Measurements from ENCODE around the gene NDUFB8. TPM values are rescaled to one million over a fixed set of nuclear protein-coding genes. Genes with fewer than 3 reads are reported as not detected.

NDUFB8 gene
- total and polyA plus RNA-seq, 4 experiments from 2014 or later: 141 to 613 (median 318) TPM

- CTCF ChIA-PET (ENCODE audit: partially characterized antibody): interaction anchor here (0.7 to 5.3 kb wide), 4 partner anchors 11 to 348 kb away, joined by 3 to 34 read pairs (median 25); no protein-coding TSS in a partner anchor
- Histone ChIP-seq H3K27me3 (ENCODE audit: insufficient read depth, low read length) (no peaks in the 10 kb centered on the region), H3K27ac (ENCODE audit: low read depth, low read length) (peak overlapping the region; percentile 90), H3K4me1 (ENCODE audit: insufficient read depth, low read length) (peaks cover 33% of the 10 kb centered on the region), H3K4me3 (ENCODE audit: low read length in 2 of 2) (peak overlapping the region; percentile 87 to 100), H3K36me3 (ENCODE audit: insufficient read depth, low read length) (peaks cover 29% of the 10 kb centered on the region), H3K9me3 (ENCODE audit: control insufficient read depth in 1 of 2, low read length in 2 of 2) (no peaks in the 10 kb centered on the region)
- POLR2A ChIA-PET (ENCODE audit: partially characterized antibody): interaction anchor here (0.6 to 1.7 kb wide), 2 partner anchors 17 to 797 kb away, joined by 3 to 9 read pairs; partner anchors contain the start of genes COX15 and CUTC
- peak in 2 of 5 donors; percentile 11 to 12 for DNase-seq
- Mint-ChIP-seq H3K27me3 (no peaks in the 10 kb centered on the region), H3K27ac (peak overlapping the region; percentile 79 to 100 (median 99)), H3K9me3 (no peaks in the 10 kb centered on the region), H3K36me3 (peaks cover 17 to 44% of the 10 kb centered on the region in 2 donors), H3K4me3 (peak overlapping the region; percentile 85 to 100 (median 100)), H3K4me1 (peaks cover 22 to 45% (median 31%) of the 10 kb centered on the region in 4 donors)
- intact Hi-C loops (cut with micrococcal nuclease): loop anchor here (1.0 kb wide), 1 partner anchor 18 kb away; no protein-coding TSS in a partner anchor
Measured at GRCh38 chr10:100528921-100529474, 673 bp downstream of the NDUFB8 start.

GRCh38 chr10:100528123-100528886, 1.4 kb downstream of the NDUFB8 start:
- peaks cover 22 to 45% (median 31%) of the 10 kb centered on the region in 4 donors for H3K4me1 Mint-ChIP-seq
- peak overlapping the region; percentile 90 for H3K27ac ChIP-seq (ENCODE audit: low read depth, low read length)
- peak overlapping the region; percentile 87 to 100 for H3K4me3 ChIP-seq (ENCODE audit: low read length in 2 of 2)
- CTCF ChIA-PET (ENCODE audit: partially characterized antibody): interaction anchor here (0.6 to 5.3 kb wide), 8 partner anchors 7 to 347 kb away, joined by 3 to 34 read pairs (median 6); partner anchors contain the start of gene HIF1AN
- peak overlapping the region; percentile 85 to 100 (median 100) for H3K4me3 Mint-ChIP-seq
- no peaks in the 10 kb centered on the region for H3K9me3 ChIP-seq (ENCODE audit: control insufficient read depth in 1 of 2, low read length in 2 of 2)
- H3K27ac Mint-ChIP-seq: peak overlapping the region; percentile 79 to 100 (median 98)
- POLR2A ChIA-PET (ENCODE audit: partially characterized antibody): interaction anchor here (0.6 to 1.7 kb wide), 5 partner anchors 7 to 796 kb away, joined by 3 to 9 read pairs (median 3); partner anchors contain the start of genes COX15, CUTC and HIF1AN
- no peaks in the 10 kb centered on the region for H3K27me3 Mint-ChIP-seq
- no peaks in the 10 kb centered on the region for H3K27me3 ChIP-seq (ENCODE audit: insufficient read depth, low read length)
- DNase-seq: peak in 4 of 5 donors; percentile 22 to 67 (median 26)
- peaks cover 33% of the 10 kb centered on the region for H3K4me1 ChIP-seq (ENCODE audit: insufficient read depth, low read length)
- H3K36me3 Mint-ChIP-seq: peaks cover 22 to 51% of the 10 kb centered on the region in 2 donors
- peaks cover 36% of the 10 kb centered on the region for H3K36me3 ChIP-seq (ENCODE audit: insufficient read depth, low read length)
- intact Hi-C loops (cut with micrococcal nuclease): no loop called here
- no peaks in the 10 kb centered on the region for H3K9me3 Mint-ChIP-seq

GRCh38 chr10:100524638-100525037, 5.0 kb downstream of the NDUFB8 start:
- ChIA-PET CTCF (ENCODE audit: partially characterized antibody) (interaction anchor here (2.1 to 5.3 kb wide), 3 partner anchors 14 to 92 kb away, joined by 6 to 34 read pairs (median 31); no protein-coding TSS in a partner anchor), POLR2A (ENCODE audit: partially characterized antibody) (interaction anchor here (2.8 kb wide), 1 partner anchor 13 kb away, joined by 13 read pairs; no protein-coding TSS in a partner anchor)
- Histone ChIP-seq H3K27ac (ENCODE audit: low read depth, low read length) (no peak overlapping the region), H3K27me3 (ENCODE audit: insufficient read depth, low read length) (no peaks in the 10 kb centered on the region), H3K36me3 (ENCODE audit: insufficient read depth, low read length) (peaks cover 43% of the 10 kb centered on the region), H3K9me3 (ENCODE audit: control insufficient read depth in 1 of 2, low read length in 2 of 2) (no peaks in the 10 kb centered on the region), H3K4me3 (ENCODE audit: low read length in 2 of 2) (no peak overlapping the region), H3K4me1 (ENCODE audit: insufficient read depth, low read length) (peaks cover 26% of the 10 kb centered on the region)
- H3K27me3 Mint-ChIP-seq: no peaks in the 10 kb centered on the region
- peak overlapping the region in 1 of 8 donors; percentile 24 for H3K4me3 Mint-ChIP-seq
- no peaks in the 10 kb centered on the region for H3K9me3 Mint-ChIP-seq
- H3K27ac Mint-ChIP-seq: peak overlapping the region in 1 of 7 donors; percentile 64
- H3K4me1 Mint-ChIP-seq: peaks cover 14 to 36% (median 24%) of the 10 kb centered on the region in 4 donors
- H3K36me3 Mint-ChIP-seq: peaks cover 22 to 68% of the 10 kb centered on the region in 2 donors
- DNase-seq: no peak
- intact Hi-C loops (cut with micrococcal nuclease): no loop called here

GRCh38 chr10:100524206-100524605, 5.5 kb downstream of the NDUFB8 start:
- peaks cover 13 to 32% (median 21%) of the 10 kb centered on the region in 4 donors for H3K4me1 Mint-ChIP-seq
- no peaks in the 10 kb centered on the region for H3K9me3 Mint-ChIP-seq
- peaks cover 26% of the 10 kb centered on the region for H3K4me1 ChIP-seq (ENCODE audit: insufficient read depth, low read length)
- no peaks in the 10 kb centered on the region for H3K27me3 Mint-ChIP-seq
- H3K27me3 ChIP-seq (ENCODE audit: insufficient read depth, low read length): no peaks in the 10 kb centered on the region
- intact Hi-C loops (cut with micrococcal nuclease): no loop called here
- ChIA-PET POLR2A (ENCODE audit: partially characterized antibody) (no interaction called here), CTCF (ENCODE audit: partially characterized antibody) (interaction anchor here (5.1 to 5.3 kb wide), 2 partner anchors 13 to 41 kb away, joined by 31 to 34 read pairs; no protein-coding TSS in a partner anchor)
- peak overlapping the region in 1 of 8 donors; percentile 52 for H3K4me3 Mint-ChIP-seq
- H3K9me3 ChIP-seq (ENCODE audit: control insufficient read depth in 1 of 2, low read length in 2 of 2): no peaks in the 10 kb centered on the region
- H3K36me3 ChIP-seq (ENCODE audit: insufficient read depth, low read length): peaks cover 43% of the 10 kb centered on the region
- DNase-seq: no peak
- H3K27ac Mint-ChIP-seq: peak overlapping the region in 2 of 7 donors; percentile 12 to 15
- peaks cover 22 to 64% of the 10 kb centered on the region in 2 donors for H3K36me3 Mint-ChIP-seq
- no peak overlapping the region for H3K4me3 ChIP-seq (ENCODE audit: low read length in 2 of 2)
- H3K27ac ChIP-seq (ENCODE audit: low read depth, low read length): no peak overlapping the region

- H3K4me1 Mint-ChIP-seq: peaks cover 14 to 27% (median 18%) of the 10 kb centered on the region in 4 donors
- no peaks in the 10 kb centered on the region for H3K27me3 Mint-ChIP-seq
- DNase-seq: no peak
- POLR2A ChIA-PET (ENCODE audit: partially characterized antibody): interaction anchor here (1.0 to 1.7 kb wide), 4 partner anchors 11 to 13 kb away, joined by 3 to 9 read pairs (median 4); partner anchors contain the start of gene HIF1AN
- H3K4me3 Mint-ChIP-seq: no peak overlapping the region
- intact Hi-C loops (cut with micrococcal nuclease): no loop called here
- H3K9me3 Mint-ChIP-seq: no peaks in the 10 kb centered on the region
- Histone ChIP-seq H3K27me3 (ENCODE audit: insufficient read depth, low read length) (no peaks in the 10 kb centered on the region), H3K9me3 (ENCODE audit: control insufficient read depth in 1 of 2, low read length in 2 of 2) (no peaks in the 10 kb centered on the region), H3K27ac (ENCODE audit: low read depth, low read length) (no peak overlapping the region), H3K36me3 (ENCODE audit: insufficient read depth, low read length) (peaks cover 43% of the 10 kb centered on the region), H3K4me3 (ENCODE audit: low read length in 2 of 2) (no peak overlapping the region), H3K4me1 (ENCODE audit: insufficient read depth, low read length) (peaks cover 14% of the 10 kb centered on the region)
- peaks cover 22 to 63% of the 10 kb centered on the region in 2 donors for H3K36me3 Mint-ChIP-seq
- CTCF ChIA-PET (ENCODE audit: partially characterized antibody): interaction anchor here (0.6 to 7.9 kb wide), 5 partner anchors 12 to 92 kb away, joined by 3 to 133 read pairs (median 5); partner anchors contain the start of gene HIF1AN
- no peak overlapping the region for H3K27ac Mint-ChIP-seq
Measured at GRCh38 chr10:100522945-100523344, 6.7 kb downstream of the NDUFB8 start.

- Mint-ChIP-seq H3K9me3 (no peaks in the 10 kb centered on the region), H3K4me3 (no peak overlapping the region)
- peaks cover 43% of the 10 kb centered on the region for H3K36me3 ChIP-seq (ENCODE audit: insufficient read depth, low read length)
Measured at GRCh38 chr10:100522107-100522801, 7.4 kb downstream of the NDUFB8 start.

More at GRCh38 chr10:100522107-100522801, 7.4 kb downstream of the NDUFB8 start:
- no peak overlapping the region for H3K4me3 ChIP-seq (ENCODE audit: low read length in 2 of 2)
- POLR2A ChIA-PET (ENCODE audit: partially characterized antibody): interaction anchor here (1.0 to 1.7 kb wide), 4 partner anchors 10 to 13 kb away, joined by 3 to 9 read pairs (median 4); partner anchors contain the start of gene HIF1AN
- H3K27me3 ChIP-seq (ENCODE audit: insufficient read depth, low read length): no peaks in the 10 kb centered on the region
- Mint-ChIP-seq H3K27me3 (no peaks in the 10 kb centered on the region), H3K36me3 (peaks cover 25 to 64% of the 10 kb centered on the region in 2 donors), H3K27ac (peak overlapping the region in 4 of 7 donors; percentile 3 to 51 (median 36)), H3K4me1 (peaks cover 14 to 20% (median 16%) of the 10 kb centered on the region in 4 donors)
- CTCF ChIA-PET (ENCODE audit: partially characterized antibody): interaction anchor here (0.6 to 7.9 kb wide), 7 partner anchors 12 to 92 kb away, joined by 3 to 133 read pairs (median 5); partner anchors contain the start of gene HIF1AN
- DNase-seq: no peak
- peaks cover 7% of the 10 kb centered on the region for H3K4me1 ChIP-seq (ENCODE audit: insufficient read depth, low read length)
- H3K27ac ChIP-seq (ENCODE audit: low read depth, low read length): no peak overlapping the region
- intact Hi-C loops (cut with micrococcal nuclease): no loop called here
- no peaks in the 10 kb centered on the region for H3K9me3 ChIP-seq (ENCODE audit: control insufficient read depth in 1 of 2, low read length in 2 of 2)
